Amniotic epithelial cell (primary cell): Measurements from ENCODE around the gene EMCN.
"Not testable (repeated sequence)": the region's sequence is repeated elsewhere in the genome, so short reads cannot be mapped to it uniquely, and the experiment has no call there.

Source experiments
- DNase-seq: peaks from one replicate; pipeline ENCODE4 v3.0.0-alpha.2; 2010; ENCODE audit warnings: low read depth

Gene EMCN

DNA sequence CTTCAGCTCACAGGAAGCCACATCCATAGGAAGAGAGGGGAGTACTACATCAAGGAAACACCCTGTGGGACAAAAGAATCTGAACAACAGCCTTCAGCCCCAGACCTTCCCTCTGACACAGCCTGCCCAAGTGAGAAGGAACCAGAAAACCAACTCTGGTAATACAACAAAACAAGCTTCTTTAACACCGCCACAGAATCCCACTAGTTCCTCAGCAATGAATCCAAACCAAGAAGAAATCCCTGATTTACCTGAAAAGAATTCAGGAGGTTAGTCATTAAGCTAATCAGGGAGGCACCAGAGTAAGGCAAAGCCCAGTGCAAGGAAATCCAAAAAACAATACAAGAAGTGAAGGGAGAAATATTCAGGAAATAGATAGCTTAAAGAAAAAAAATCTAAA lies 137.4 kb downstream of the EMCN start:
- not testable (repeated sequence) for DNase-seq

DNA sequence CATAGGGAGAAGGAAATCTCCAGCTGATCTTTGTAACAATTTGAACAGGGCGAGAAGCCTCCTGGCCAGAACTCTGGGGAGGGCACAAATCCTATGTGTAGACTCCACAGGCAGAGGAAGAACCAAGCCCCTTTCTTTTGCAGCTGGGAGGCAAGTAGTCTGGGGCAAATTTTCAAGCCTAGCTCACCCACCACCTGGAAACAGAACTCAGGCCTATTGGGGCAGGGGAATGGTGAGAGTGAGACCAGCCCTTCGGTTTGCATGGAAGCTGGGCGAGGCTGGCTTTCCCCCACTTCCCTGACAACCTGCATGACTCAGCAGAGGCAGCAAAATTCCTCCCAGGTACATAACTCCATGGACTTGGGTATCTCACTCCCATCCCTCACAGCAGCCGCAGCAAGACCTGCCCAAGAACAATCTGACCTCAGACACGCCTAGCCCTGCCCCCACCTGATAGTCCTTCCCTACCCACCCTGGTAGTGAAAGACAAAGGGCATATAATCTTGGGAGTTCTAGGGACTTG lies 138.2 kb downstream of the EMCN start:
- DNase-seq = no peak

DNA sequence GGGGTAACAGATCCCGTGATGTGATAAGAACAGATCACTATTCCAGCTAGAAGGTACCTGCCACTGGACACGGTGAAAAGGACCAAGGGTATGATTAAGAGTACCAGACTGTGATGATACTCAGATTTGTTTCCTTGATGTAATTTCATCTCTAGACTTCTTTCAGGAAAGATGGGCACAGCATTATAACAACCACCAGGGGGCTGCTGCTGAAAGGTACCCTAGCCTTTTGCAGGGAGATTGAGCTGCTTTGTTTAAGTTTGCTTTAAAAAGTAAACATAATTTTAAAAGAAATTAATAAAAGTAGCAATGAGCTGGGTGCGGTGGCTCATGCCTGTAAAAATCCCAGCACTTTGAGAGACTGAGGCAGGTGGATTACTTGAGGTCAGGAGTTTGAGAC lies 145.4 kb downstream of the EMCN start:
- peak; percentile 21 for DNase-seq

DNA sequence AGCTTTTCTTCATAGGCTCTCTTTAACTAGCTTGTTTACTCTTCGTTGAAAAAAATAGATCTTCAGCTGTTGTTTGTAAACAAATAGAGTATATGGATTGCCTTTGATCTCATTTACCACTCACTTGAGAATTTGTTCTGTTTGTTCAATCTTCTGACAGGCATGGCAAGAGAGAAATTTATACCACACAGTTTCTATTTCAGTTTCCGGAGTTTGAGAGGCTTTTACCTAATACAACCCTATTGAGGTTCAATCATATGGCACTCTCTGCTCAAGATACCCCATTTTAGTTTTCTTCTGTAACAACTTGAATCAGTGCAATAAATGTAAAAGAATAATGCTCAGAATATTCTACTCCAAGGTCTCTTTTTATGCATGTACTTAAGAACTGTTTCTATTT lies 148.0 kb downstream of the EMCN start:
- no peak for DNase-seq

DNA sequence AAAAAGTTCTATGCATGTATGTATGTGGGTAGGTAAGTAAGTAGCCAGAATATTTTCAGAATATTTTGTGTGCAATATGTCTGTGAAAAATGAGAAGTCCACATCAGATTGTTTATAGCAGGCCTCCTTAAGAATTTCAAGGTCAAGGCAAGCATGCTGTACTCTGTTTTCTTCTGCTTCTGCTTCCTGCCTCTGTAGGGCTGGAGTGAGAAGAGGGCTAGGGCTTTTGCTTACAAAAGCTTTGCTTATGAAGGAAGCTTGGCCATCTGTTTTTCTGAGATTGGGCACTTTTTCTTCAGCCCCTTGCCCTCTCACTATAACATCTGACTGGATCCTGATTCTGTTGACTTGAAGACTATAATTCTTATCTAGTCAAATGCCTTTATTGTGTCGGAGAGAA lies 150.4 kb downstream of the EMCN start:
- peak; percentile 79 for DNase-seq

DNA sequence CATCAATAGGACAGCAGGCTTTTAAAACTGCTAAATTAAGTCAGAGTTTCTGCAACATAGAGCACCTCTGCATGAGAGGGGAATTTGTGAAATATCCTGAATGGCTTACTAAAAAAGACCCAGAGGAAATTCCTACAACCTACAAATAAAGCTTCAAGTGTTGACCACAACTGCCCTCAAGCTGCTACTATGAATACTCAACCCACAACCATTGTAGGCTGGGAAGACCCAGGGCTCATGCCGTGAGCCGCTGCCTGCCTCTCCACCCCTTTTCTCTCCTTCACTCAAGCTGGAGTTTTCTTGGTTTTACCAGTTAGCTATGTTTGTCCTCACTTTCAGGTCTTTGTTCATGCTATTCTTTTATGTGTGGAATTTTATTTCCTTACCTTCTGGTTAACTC lies 151.6 kb downstream of the EMCN start:
- no peak for DNase-seq

DNA sequence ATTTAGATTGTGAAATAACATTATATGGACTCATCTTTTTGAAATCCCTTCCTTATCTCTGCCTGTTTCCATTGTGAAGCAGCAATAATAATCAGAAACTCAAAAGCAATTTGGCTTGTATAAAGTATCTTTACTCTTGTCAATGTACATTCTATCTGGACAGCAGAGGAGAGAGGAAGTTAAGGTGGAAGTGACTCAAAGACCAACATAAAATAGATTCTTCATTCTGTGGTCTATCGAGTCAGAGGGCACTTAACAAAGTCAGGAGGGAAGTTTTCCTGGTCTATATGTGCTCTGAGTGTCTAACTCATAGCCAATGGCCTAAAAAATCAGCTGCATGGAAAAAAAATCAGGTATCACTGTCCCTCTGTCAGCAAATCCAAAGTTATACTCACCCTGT lies 155.5 kb downstream of the EMCN start:
- peak; percentile 45 for DNase-seq

DNA sequence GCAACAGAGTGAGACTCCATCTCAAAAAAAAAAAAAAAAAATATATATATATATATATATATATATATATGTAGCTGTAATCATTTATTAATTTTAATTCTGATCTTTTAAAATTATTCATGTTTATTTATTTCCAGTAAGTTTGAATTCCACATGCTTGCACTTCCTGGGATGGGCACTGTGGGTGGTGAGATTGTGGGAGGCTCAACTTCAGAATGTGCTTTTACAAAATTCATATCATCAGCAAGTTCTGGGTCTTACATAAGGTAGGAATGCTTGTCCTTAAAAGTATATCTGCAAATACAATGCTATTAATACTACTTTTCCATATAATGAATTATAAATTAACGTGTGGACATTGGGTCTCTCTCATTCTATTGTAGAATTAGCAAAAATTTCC lies 156.5 kb downstream of the EMCN start:
- no peak for DNase-seq

DNA sequence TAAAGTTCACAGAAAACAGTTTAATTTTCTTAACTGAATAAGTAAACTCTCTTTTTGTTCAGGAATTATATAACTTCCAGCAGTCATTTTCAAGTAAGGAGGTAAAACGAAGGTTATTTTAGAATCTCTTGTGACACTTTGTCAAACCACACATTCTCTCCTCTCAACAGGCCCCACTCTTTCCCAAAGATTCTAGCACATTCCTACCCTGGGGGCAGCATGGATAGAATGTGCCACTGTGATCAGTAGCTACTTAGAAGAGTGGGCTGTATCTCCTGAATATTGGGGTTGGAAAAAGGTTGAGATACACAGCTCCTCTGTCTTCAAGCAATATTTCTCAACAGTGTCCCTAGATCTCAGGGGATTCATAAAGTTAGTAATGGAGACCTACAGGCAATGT lies 157.6 kb downstream of the EMCN start:
- DNase-seq = no peak

DNA sequence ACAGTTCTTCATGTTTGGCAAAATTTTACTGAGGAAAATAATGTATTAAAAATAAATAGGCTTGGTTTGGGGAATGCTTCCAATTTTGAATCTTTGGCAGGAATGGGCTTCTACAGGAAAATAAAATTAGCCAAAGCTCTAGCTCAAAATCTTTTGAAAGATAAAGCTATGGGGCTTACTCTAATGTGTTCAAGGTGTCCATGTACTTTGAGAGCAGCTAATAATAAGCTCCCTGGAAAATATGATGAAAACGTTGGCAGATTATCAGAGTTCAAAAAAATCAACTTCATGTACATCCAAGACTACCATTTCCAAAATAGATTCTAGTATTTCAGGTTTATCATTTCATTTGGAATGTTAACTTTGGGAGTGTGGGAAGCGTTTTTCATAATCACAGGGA lies 158.4 kb downstream of the EMCN start:
- DNase-seq = no peak

DNA sequence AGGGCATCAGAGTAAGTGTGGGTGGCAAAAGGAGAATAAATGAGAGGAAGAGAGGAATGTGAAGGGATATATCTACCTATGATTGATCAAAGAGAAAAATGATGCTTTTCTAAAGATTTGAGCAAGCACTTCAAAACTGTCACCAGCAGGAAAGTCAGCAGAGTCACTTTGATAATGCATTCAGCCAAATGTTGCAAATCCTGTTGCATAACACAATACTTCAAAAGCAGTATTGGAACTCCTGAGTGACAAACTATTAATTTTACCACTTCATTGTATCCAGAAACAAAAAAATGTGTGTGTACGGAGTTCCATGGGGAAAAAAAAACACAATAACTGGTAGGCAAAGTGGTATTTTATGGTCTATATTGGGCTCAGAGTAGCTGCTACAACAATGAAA lies 160.3 kb downstream of the EMCN start:
- DNase-seq = no peak

DNA sequence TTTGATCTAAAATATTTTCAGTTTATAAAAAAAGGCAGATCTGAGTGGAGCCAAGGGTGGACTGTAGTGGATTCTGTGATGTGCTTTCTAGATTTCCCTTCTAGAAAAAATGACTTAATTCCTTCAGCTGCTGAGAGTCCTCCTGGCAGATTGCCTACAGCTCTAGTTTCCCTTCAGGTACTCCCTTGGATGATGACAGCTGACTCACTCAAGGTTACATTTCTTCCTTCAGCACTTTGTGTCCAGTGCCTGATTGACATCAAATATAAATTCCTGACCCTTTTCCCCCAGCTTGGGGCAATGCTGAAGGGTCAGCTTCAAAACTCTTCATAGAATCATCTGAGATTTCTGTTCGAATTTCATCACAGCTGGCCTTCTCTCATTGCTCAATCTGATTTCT lies 161.7 kb downstream of the EMCN start:
- peak; percentile 13 for DNase-seq

DNA sequence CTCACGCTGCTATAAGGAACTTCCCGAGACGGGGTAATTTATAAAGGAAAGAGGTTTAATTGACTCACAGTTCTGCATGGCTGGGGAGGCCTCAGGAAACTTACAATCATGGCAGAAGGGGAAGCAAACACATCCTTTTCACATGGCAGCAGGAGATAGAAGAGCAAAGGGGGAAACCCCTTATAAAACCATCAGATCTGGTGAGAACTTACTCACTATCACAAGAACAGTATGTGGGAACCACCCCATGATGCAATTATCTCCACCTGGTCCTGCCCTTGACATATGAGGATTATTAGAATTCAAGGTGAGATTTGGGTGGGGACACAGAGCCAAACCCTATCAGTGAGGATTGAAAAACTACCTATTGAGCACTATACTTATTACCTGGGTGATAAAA lies 165.5 kb downstream of the EMCN start:
- not testable (repeated sequence) for DNase-seq

DNA sequence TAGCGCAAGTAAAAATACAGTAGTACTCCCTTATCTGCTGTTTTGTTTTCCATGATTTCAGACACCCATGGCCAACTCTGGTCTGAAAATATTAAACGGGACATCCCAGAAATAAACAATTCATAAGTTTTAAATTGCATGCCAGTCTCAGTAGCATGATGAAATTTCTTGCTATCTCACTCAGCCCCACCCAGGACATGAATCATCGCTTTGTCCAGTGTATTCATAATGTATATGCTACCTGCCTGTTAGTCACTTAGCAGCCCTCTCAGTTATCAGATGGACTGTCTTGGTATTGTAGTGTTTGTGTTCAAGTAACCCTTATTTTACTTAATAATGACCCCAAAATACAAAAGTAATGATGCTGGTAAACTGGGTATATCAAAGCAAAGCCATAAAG lies 169.3 kb downstream of the EMCN start:
- peak; percentile 88 for DNase-seq

DNA sequence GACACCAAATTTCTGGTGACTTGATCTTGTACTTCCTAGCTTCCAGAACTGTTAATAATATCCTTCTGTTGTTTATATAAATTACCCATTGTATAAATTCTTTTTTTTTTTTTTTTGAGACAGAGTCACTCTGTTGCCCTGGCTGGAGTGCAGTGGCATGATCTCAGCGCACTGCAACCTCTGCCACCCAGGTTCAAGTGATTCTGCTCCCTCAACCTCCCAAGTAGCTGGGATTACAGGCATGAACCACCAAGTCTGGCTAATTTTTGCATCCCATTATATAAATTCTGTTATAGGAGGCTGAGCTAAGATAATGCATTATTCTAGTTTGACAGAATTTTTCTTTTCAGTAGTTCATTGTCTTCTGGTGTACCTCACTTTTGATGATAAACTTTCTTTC lies 170.6 kb downstream of the EMCN start:
- no peak for DNase-seq

DNA sequence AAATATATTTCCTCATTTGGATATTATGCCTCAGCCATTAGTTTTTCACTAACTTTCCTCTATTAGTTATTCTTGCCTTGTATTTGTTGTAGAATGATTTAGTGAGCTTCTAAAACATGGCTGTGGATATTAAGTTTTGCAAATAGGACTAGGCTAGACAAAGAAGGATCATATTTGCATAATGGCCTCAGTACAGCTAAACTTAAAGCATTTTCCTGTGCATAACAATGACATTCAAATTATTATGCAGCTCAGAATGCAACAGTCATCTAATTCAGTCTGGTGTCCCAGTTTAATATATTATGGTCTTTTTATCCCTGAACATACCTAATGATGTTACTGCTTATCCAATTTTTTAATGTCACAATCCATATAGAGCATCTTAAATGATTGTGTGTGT lies 172.2 kb downstream of the EMCN start:
- DNase-seq = no peak
